ENCODE results near the gene GPRC5A. TPM values are rescaled to one million over a fixed set of nuclear protein-coding genes. Genes with fewer than 3 reads are reported as not detected.

GPRC5A gene
- total and polyA plus RNA-seq, 2 of the 8 experiments (the other 6 are each of a cell fraction or from before 2014, with no cell fraction given) = 1.0 to 1.4 TPM

DNA sequence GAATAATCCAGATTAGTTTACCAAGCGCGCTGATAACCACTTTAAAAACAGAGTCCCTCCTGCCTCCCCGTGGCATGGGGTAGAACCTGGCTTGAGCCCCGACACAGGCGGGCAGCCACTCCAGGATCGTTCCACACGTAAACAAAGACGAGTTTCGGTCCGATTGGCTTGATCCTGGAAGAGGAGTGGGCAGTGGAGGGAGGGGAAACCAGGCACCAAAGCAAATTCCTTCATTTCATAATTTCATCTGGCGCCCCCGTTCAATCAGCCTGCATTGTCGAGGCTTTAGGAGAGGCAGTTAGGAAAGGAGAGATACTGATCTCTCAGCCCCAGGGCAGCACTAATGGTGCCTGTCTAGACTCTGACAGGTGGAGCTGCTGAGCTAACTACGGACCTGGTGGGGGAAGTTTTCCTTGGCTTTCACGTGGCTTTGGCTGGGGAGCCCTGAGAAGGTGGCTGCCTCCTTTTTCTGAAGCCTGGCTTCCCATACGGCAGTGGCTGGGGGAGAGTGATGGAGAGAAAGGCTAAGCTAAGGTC lies 751 bp upstream of the GPRC5A start (continued):
- peak; percentile 23 to 78; a peak in 2 of 4 replicates for TF ChIP-seq SIN3A (conservative IDR thresholded peaks at IDR 0.05 in 1 of 2, IDR thresholded peaks at IDR 0.05 in 1 of 2; ENCODE audit: low read depth in 1 of 2, low read length in 2 of 2)
- no peak for TF ChIP-seq HDAC6 (IDR thresholded peaks at IDR 0.05; ENCODE audit: low read depth, low read length)
- TF ChIP-seq RBBP5 (IDR thresholded peaks at IDR 0.05; ENCODE audit: borderline replicate concordance, low read depth, low read length) = no peak
